ENCODE measurements around the gene SLC44A3.

Gene SLC44A3

GRCh38 chr1:94926126-94926914, 106.2 kb downstream of the SLC44A3 start:
- H3K4me1 ChIP-seq (ENCODE audit: control insufficient read depth in 5 of 5, insufficient read depth in 5 of 5, low read length in 5 of 5), result peaks cover 4 to 74% (median 61%) of the 10 kb centered on the region in 5 donors
- H3K36me3 ChIP-seq (ENCODE audit: control insufficient read depth in 5 of 5, insufficient read depth in 5 of 5, low read length in 5 of 5), result no peaks in the 10 kb centered on the region
- H3K9ac ChIP-seq (ENCODE audit: low read length in 5 of 5), result peak overlapping the region; percentile 68 to 98 (median 97)
- H3K27ac ChIP-seq (ENCODE audit: low read depth, low read length), result peak overlapping the region; percentile 93
- no peaks in the 10 kb centered on the region for H3K27me3 ChIP-seq (ENCODE audit: control insufficient read depth in 5 of 5, insufficient read depth in 4 of 5, low read length in 5 of 5)
- peak overlapping the region; percentile 66 to 96 (median 89) for H3K4me3 ChIP-seq (ENCODE audit: low read depth in 1 of 5, low read length in 5 of 5)
- H3K9me3 ChIP-seq (ENCODE audit: control insufficient read depth in 5 of 5, low read length in 5 of 5), result no peaks in the 10 kb centered on the region

- no peaks in the 10 kb centered on the region for H3K27me3 ChIP-seq (ENCODE audit: control insufficient read depth in 5 of 5, insufficient read depth in 4 of 5, low read length in 5 of 5)
- H3K9ac ChIP-seq (ENCODE audit: low read length in 5 of 5), result peak within 1 kb of the TSS; percentile 81 to 98 (median 97)
- H3K9me3 ChIP-seq (ENCODE audit: control insufficient read depth in 5 of 5, low read length in 5 of 5), result no peaks in the 10 kb centered on the region
- H3K4me1 ChIP-seq (ENCODE audit: control insufficient read depth in 5 of 5, insufficient read depth in 5 of 5, low read length in 5 of 5), result peaks cover 4 to 71% (median 57%) of the 10 kb centered on the region in 5 donors
- peak within 1 kb of the TSS; percentile 99 for H3K27ac ChIP-seq (ENCODE audit: low read depth, low read length)
- H3K36me3 ChIP-seq (ENCODE audit: control insufficient read depth in 5 of 5, insufficient read depth in 5 of 5, low read length in 5 of 5), result no peaks in the 10 kb centered on the region
- peak within 1 kb of the TSS; percentile 66 to 96 (median 89) for H3K4me3 ChIP-seq (ENCODE audit: low read depth in 1 of 5, low read length in 5 of 5)
These were observed 106.8 kb downstream of the SLC44A3 start, which contains the start of gene CNN3 for GRCh38 chr1:94926915-94927404. TSS of gene CNN3 (minus strand) at chr1:94927110. CDS start at chr1:94926894, 216 bp downstream.

DNA sequence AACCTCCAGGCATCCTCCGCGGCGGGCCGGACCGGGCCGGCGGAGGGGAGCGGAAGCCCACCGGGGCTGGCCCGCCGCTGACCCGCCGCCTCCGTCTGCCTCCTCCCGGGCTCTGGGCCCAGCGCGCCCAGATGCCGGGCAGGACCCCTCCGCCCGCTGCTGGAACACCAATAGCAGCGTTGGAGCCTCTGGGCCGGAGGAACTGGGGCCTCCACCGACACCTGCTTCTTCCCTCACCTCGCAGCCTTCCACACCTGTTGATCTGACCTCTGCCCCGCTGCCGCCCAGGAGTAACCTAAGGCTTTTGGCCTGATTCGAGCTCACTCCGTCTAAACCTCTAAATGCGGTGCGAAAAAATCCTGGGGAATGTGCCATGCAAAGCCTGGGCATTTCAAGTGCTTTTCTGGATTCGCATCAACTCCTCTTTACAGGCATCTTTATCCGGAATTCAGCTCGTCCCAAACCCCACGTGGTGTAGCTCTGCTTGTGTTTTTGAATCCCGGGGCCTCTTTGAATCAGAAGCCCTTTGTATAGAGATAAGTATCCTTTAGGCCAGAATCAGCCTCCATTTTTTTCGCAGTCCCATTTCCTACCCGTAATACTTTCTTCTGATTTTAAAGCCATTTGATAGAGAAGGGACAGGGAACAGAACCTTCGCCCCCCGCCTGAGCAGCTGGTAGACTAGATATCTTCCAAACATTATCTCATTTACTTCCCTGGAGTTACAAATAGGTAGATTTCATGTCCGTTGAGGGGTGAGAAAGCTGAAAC, 107.4 kb downstream of the SLC44A3 start:
- Histone ChIP-seq H3K27me3 (ENCODE audit: control insufficient read depth in 5 of 5, insufficient read depth in 4 of 5, low read length in 5 of 5) (no peaks in the 10 kb centered on the region), H3K36me3 (ENCODE audit: control insufficient read depth in 5 of 5, insufficient read depth in 5 of 5, low read length in 5 of 5) (peaks cover 0 to 3% (median 0%) of the 10 kb centered on the region in 5 donors), H3K4me1 (ENCODE audit: control insufficient read depth in 5 of 5, insufficient read depth in 5 of 5, low read length in 5 of 5) (peaks cover 3 to 68% (median 54%) of the 10 kb centered on the region in 5 donors), H3K9ac (ENCODE audit: low read length in 5 of 5) (peak overlapping the region; percentile 81 to 95 (median 87)), H3K27ac (ENCODE audit: low read depth, low read length) (peak overlapping the region; percentile 99), H3K4me3 (ENCODE audit: low read depth in 1 of 5, low read length in 5 of 5) (peak overlapping the region; percentile 66 to 86 (median 74)), H3K9me3 (ENCODE audit: control insufficient read depth in 5 of 5, low read length in 5 of 5) (no peaks in the 10 kb centered on the region)

DNA sequence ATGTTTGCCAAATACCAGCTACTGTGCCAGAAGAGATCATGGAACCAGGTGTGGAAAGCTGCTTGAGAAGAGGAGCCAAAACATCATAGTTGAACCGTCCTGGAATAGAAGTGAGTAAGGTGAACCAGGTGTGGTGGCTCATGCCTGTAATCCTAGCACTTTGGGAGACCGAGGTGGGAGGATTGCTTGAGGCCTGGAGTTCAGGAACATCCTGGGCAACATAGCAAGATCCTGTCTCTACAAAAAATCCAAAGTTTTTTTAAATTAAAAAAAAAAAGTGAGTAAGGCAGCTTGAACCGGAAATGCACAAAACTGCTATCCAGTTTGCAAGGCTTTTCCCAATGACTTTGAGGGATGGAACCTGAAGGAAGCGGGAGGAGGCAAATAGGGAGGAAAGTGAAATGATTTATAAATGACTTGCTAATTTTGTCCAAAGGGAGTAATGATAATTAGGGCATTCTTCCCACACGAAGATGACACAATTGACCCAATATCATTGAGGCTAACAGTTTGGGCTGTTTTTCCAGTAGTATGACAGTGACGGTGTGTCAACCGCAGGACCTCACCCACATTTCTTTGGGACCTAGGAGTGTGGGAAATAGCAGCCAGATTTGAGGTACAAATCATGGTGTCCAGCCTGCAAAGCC, 108.3 kb downstream of the SLC44A3 start:
- Histone ChIP-seq H3K4me3 (ENCODE audit: low read depth in 1 of 5, low read length in 5 of 5) (peak overlapping the region in 4 of 5 donors; percentile 3 to 86 (median 48)), H3K9ac (ENCODE audit: low read length in 5 of 5) (peak overlapping the region in 3 of 5 donors; percentile 87 to 95 (median 88)), H3K9me3 (ENCODE audit: control insufficient read depth in 5 of 5, low read length in 5 of 5) (no peaks in the 10 kb centered on the region), H3K27me3 (ENCODE audit: control insufficient read depth in 5 of 5, insufficient read depth in 4 of 5, low read length in 5 of 5) (no peaks in the 10 kb centered on the region), H3K27ac (ENCODE audit: low read depth, low read length) (peak overlapping the region; percentile 99), H3K4me1 (ENCODE audit: control insufficient read depth in 5 of 5, insufficient read depth in 5 of 5, low read length in 5 of 5) (peaks cover 2 to 61% (median 46%) of the 10 kb centered on the region in 5 donors), H3K36me3 (ENCODE audit: control insufficient read depth in 5 of 5, insufficient read depth in 5 of 5, low read length in 5 of 5) (peaks cover 0 to 7% (median 4%) of the 10 kb centered on the region in 5 donors)

DNA sequence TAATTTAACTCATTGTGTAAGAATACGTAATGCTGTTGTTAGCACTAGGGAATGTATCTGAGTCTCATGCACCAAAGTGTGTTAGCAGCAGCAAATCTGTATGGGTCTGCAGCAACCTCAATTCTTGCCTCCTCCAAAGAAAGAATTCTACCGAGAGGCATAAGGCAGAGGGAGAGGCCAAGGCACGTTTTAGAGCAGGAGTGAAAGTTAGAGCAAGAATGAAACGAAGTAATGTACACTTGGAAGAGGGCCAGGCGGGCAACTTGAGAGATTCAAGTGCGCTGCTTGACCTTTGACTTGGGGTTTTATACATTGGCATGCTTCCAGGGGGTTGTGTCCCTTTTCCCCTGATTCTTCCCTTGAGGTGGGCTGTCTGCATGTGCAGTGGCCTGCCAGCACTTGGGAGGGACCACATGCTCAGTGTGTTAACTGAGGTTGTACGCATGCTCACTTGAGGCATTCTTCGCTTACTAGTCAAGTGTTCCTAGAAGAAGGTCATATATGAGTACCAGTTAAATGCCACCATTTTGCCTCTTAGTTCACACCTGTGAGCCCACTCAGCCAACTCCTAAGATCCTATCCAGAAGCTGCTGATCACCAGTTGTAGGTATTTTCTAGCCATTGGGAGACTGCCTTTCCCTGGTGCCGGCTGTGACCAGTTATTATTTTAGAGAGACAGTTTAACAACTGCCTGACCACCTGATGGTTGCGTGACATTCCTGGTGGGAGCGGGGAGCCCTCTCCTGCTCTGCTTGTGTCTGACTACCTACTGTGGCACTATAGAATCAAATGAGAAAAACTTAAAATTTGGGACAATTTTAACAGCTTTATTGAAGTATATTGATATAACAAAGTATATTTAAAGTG, 109.4 kb downstream of the SLC44A3 start:
- Histone ChIP-seq H3K36me3 (ENCODE audit: control insufficient read depth in 5 of 5, insufficient read depth in 5 of 5, low read length in 5 of 5) (peaks cover 0 to 8% (median 5%) of the 10 kb centered on the region in 5 donors), H3K9me3 (ENCODE audit: control insufficient read depth in 5 of 5, low read length in 5 of 5) (no peaks in the 10 kb centered on the region), H3K27me3 (ENCODE audit: control insufficient read depth in 5 of 5, insufficient read depth in 4 of 5, low read length in 5 of 5) (no peaks in the 10 kb centered on the region), H3K4me3 (ENCODE audit: low read depth in 1 of 5, low read length in 5 of 5) (peak overlapping the region in 4 of 5 donors; percentile 17 to 59 (median 33)), H3K27ac (ENCODE audit: low read depth, low read length) (peak overlapping the region; percentile 99), H3K9ac (ENCODE audit: low read length in 5 of 5) (no peak overlapping the region), H3K4me1 (ENCODE audit: control insufficient read depth in 5 of 5, insufficient read depth in 5 of 5, low read length in 5 of 5) (peaks cover 2 to 49% (median 34%) of the 10 kb centered on the region in 5 donors)

DNA sequence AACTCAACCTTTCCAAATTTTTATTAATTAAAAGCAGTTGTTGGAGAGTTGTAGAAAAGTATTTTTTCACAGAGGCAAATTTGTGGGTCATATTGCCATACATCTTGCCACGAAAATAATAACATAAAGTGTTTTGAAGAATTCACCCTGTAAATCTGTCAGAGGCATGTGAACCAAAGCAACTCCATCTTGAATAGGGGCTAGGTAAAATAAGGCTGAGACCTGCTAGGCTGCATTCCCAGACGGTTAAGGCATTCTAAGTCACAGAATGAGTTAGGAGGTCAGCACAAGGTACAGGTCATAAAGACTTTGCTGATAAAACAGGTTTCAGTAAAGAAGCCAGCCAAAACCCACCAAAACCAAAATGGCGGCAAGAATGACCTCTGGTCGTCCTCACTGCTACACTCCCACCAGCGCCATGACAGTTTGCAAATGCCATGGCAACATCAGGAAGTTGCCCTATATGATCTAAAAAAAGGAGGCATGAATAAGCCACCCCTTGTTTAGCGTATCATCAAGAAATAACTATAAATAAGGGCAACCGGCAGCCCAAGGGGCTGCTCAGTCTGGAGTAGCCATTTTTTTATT, 111.2 kb downstream of the SLC44A3 start:
- no peak overlapping the region for H3K4me3 ChIP-seq (ENCODE audit: low read depth in 1 of 5, low read length in 5 of 5)
- H3K36me3 ChIP-seq (ENCODE audit: control insufficient read depth in 5 of 5, insufficient read depth in 5 of 5, low read length in 5 of 5), result peaks cover 0 to 8% (median 5%) of the 10 kb centered on the region in 5 donors
- H3K4me1 ChIP-seq (ENCODE audit: control insufficient read depth in 5 of 5, insufficient read depth in 5 of 5, low read length in 5 of 5), result peaks cover 0 to 31% (median 25%) of the 10 kb centered on the region in 5 donors
- no peaks in the 10 kb centered on the region for H3K27me3 ChIP-seq (ENCODE audit: control insufficient read depth in 5 of 5, insufficient read depth in 4 of 5, low read length in 5 of 5)
- no peak overlapping the region for H3K9ac ChIP-seq (ENCODE audit: low read length in 5 of 5)
- no peak overlapping the region for H3K27ac ChIP-seq (ENCODE audit: low read depth, low read length)
- H3K9me3 ChIP-seq (ENCODE audit: control insufficient read depth in 5 of 5, low read length in 5 of 5), result no peaks in the 10 kb centered on the region

- H3K27me3 ChIP-seq (ENCODE audit: control insufficient read depth in 5 of 5, insufficient read depth in 4 of 5, low read length in 5 of 5), result no peaks in the 10 kb centered on the region
- no peak overlapping the region for H3K4me3 ChIP-seq (ENCODE audit: low read depth in 1 of 5, low read length in 5 of 5)
- no peak overlapping the region for H3K9ac ChIP-seq (ENCODE audit: low read length in 5 of 5)
- peaks cover 0 to 8% (median 5%) of the 10 kb centered on the region in 5 donors for H3K36me3 ChIP-seq (ENCODE audit: control insufficient read depth in 5 of 5, insufficient read depth in 5 of 5, low read length in 5 of 5)
- no peaks in the 10 kb centered on the region for H3K9me3 ChIP-seq (ENCODE audit: control insufficient read depth in 5 of 5, low read length in 5 of 5)
- peaks cover 0 to 16% (median 12%) of the 10 kb centered on the region in 5 donors for H3K4me1 ChIP-seq (ENCODE audit: control insufficient read depth in 5 of 5, insufficient read depth in 5 of 5, low read length in 5 of 5)
- no peak overlapping the region for H3K27ac ChIP-seq (ENCODE audit: low read depth, low read length)
These were observed 114.4 kb downstream of the SLC44A3 start for GRCh38 chr1:94934551-94934950.

- H3K27ac ChIP-seq (ENCODE audit: low read depth, low read length), result no peak overlapping the region
- no peaks in the 10 kb centered on the region for H3K9me3 ChIP-seq (ENCODE audit: control insufficient read depth in 5 of 5, low read length in 5 of 5)
- peaks cover 0 to 11% (median 9%) of the 10 kb centered on the region in 5 donors for H3K4me1 ChIP-seq (ENCODE audit: control insufficient read depth in 5 of 5, insufficient read depth in 5 of 5, low read length in 5 of 5)
- H3K36me3 ChIP-seq (ENCODE audit: control insufficient read depth in 5 of 5, insufficient read depth in 5 of 5, low read length in 5 of 5), result peaks cover 0 to 8% (median 5%) of the 10 kb centered on the region in 5 donors
- H3K9ac ChIP-seq (ENCODE audit: low read length in 5 of 5), result no peak overlapping the region
- H3K27me3 ChIP-seq (ENCODE audit: control insufficient read depth in 5 of 5, insufficient read depth in 4 of 5, low read length in 5 of 5), result no peaks in the 10 kb centered on the region
- H3K4me3 ChIP-seq (ENCODE audit: low read depth in 1 of 5, low read length in 5 of 5), result no peak overlapping the region
These were observed 114.9 kb downstream of the SLC44A3 start for GRCh38 chr1:94935034-94935433.

Data from subcutaneous abdominal adipose tissue (tissue), 5 donors.